Measurements from ENCODE around the gene MGAT2.
"Not testable (repeated sequence)": the region's sequence is repeated elsewhere in the genome, so short reads cannot be mapped to it uniquely, and the experiment has no call there.

MGAT2 gene

GRCh38 chr14:49589387-49589786 is 31.2 kb upstream of the MGAT2 start:
- no peak overlapping the region for H3K27ac Mint-ChIP-seq
- H3K27me3 Mint-ChIP-seq, result no peaks in the 10 kb centered on the region
- no peak overlapping the region for H3K4me3 Mint-ChIP-seq
- H3K4me1 Mint-ChIP-seq, result peaks cover 7 to 14% of the 10 kb centered on the region in 2 donors
- ATAC-seq (replicated peaks), result no peak
- peaks cover 19 to 22% of the 10 kb centered on the region in 2 donors for H3K36me3 Mint-ChIP-seq
- DNase-seq, result no peak
- H3K9me3 Mint-ChIP-seq, result no peaks in the 10 kb centered on the region

- Mint-ChIP-seq H3K4me3 (no peak overlapping the region), H3K27ac (no peak overlapping the region), H3K36me3 (no peaks in the 10 kb centered on the region), H3K9me3 (no peaks in the 10 kb centered on the region), H3K4me1 (peaks cover 15 to 40% of the 10 kb centered on the region in 2 donors), H3K27me3 (no peaks in the 10 kb centered on the region)
- no peak for DNase-seq
- no peak for ATAC-seq (replicated peaks)
Measured at GRCh38 chr14:49593016-49593415, 27.6 kb upstream of the MGAT2 start.

GRCh38 chr14:49594347-49595091 is 26.1 kb upstream of the MGAT2 start:
- H3K9me3 Mint-ChIP-seq, result no peaks in the 10 kb centered on the region
- DNase-seq (no peak), ATAC-seq (replicated peaks) (no peak)
- H3K4me3 Mint-ChIP-seq, result no peak overlapping the region
- peaks cover 15 to 42% of the 10 kb centered on the region in 2 donors for H3K4me1 Mint-ChIP-seq
- no peaks in the 10 kb centered on the region for H3K27me3 Mint-ChIP-seq
- peak overlapping the region; percentile 65 for H3K27ac Mint-ChIP-seq
- peaks cover 0 to 7% of the 10 kb centered on the region in 2 donors for H3K36me3 Mint-ChIP-seq

- peak overlapping the region; percentile 100 for H3K27ac Mint-ChIP-seq
- ATAC-seq (replicated peaks) (no peak), DNase-seq (no peak)
- no peaks in the 10 kb centered on the region for H3K27me3 Mint-ChIP-seq
- H3K36me3 Mint-ChIP-seq, result peaks cover 6 to 12% of the 10 kb centered on the region in 2 donors
- H3K4me1 Mint-ChIP-seq, result peaks cover 19 to 50% of the 10 kb centered on the region in 2 donors
- peak overlapping the region; percentile 96 to 97 for H3K4me3 Mint-ChIP-seq
- H3K9me3 Mint-ChIP-seq, result no peaks in the 10 kb centered on the region
Measured at GRCh38 chr14:49598189-49598484, 22.5 kb upstream of the MGAT2 start.

GRCh38 chr14:49598485-49599300 is 21.9 kb upstream of the MGAT2 start, which contains the start of gene LRR1:
TSS of gene LRR1 (plus strand) at chr14:49598940. CDS start at chr14:49599021, 81 bp downstream.
- Mint-ChIP-seq H3K27me3 (no peaks in the 10 kb centered on the region), H3K4me1 (peaks cover 19 to 50% of the 10 kb centered on the region in 2 donors), H3K4me3 (peak within 1 kb of the TSS; percentile 96 to 97), H3K36me3 (peaks cover 6 to 12% of the 10 kb centered on the region in 2 donors), H3K27ac (peak within 1 kb of the TSS; percentile 100), H3K9me3 (no peaks in the 10 kb centered on the region)
- DNase-seq (peak; percentile 88), ATAC-seq (replicated peaks) (peak; percentile 76 to 82)

GRCh38 chr14:49607583-49607982 is 13.0 kb upstream of the MGAT2 start:
- Mint-ChIP-seq H3K27me3 (no peaks in the 10 kb centered on the region), H3K36me3 (peaks cover 21 to 22% of the 10 kb centered on the region in 2 donors), H3K4me3 (no peak overlapping the region), H3K4me1 (peaks cover 4 to 11% of the 10 kb centered on the region in 2 donors), H3K27ac (no peak overlapping the region), H3K9me3 (no peaks in the 10 kb centered on the region)
- ATAC-seq (replicated peaks) (no peak), DNase-seq (no peak)

GRCh38 chr14:49612251-49612650 is 8.3 kb upstream of the MGAT2 start:
- DNase-seq (no peak), ATAC-seq (replicated peaks) (no peak)
- Mint-ChIP-seq H3K4me1 (peaks cover 1 to 15% of the 10 kb centered on the region in 2 donors), H3K36me3 (peaks cover 16 to 22% of the 10 kb centered on the region in 2 donors), H3K27ac (no peak overlapping the region), H3K9me3 (no peaks in the 10 kb centered on the region), H3K27me3 (no peaks in the 10 kb centered on the region), H3K4me3 (no peak overlapping the region)

- H3K27me3 Mint-ChIP-seq, result no peaks in the 10 kb centered on the region
- no peaks in the 10 kb centered on the region for H3K9me3 Mint-ChIP-seq
- no peak overlapping the region for H3K27ac Mint-ChIP-seq
- H3K4me1 Mint-ChIP-seq, result peaks cover 4 to 19% of the 10 kb centered on the region in 2 donors
- peaks cover 19 to 25% of the 10 kb centered on the region in 2 donors for H3K36me3 Mint-ChIP-seq
- DNase-seq (no peak), ATAC-seq (replicated peaks) (no peak)
- no peak overlapping the region for H3K4me3 Mint-ChIP-seq
Measured at GRCh38 chr14:49612671-49613070, 7.9 kb upstream of the MGAT2 start.

GRCh38 chr14:49614196-49614595 is 6.4 kb upstream of the MGAT2 start:
- Mint-ChIP-seq H3K4me1 (peaks cover 9 to 33% of the 10 kb centered on the region in 2 donors), H3K36me3 (peaks cover 24 to 29% of the 10 kb centered on the region in 2 donors), H3K27ac (no peak overlapping the region), H3K27me3 (no peaks in the 10 kb centered on the region), H3K4me3 (no peak overlapping the region), H3K9me3 (no peaks in the 10 kb centered on the region)
- DNase-seq (no peak), ATAC-seq (replicated peaks) (no peak)

GRCh38 chr14:49615776-49616175 is 4.8 kb upstream of the MGAT2 start:
- DNase-seq (no peak), ATAC-seq (replicated peaks) (no peak)
- Mint-ChIP-seq H3K27ac (peak overlapping the region; percentile 14), H3K4me3 (no peak overlapping the region), H3K27me3 (no peaks in the 10 kb centered on the region), H3K9me3 (no peaks in the 10 kb centered on the region), H3K4me1 (peaks cover 11 to 35% of the 10 kb centered on the region in 2 donors), H3K36me3 (peaks cover 19 to 38% of the 10 kb centered on the region in 2 donors)

- peaks cover 28 to 50% of the 10 kb centered on the region in 2 donors for H3K36me3 Mint-ChIP-seq
- H3K27ac Mint-ChIP-seq, result peak overlapping the region; percentile 20
- ATAC-seq (replicated peaks), result no peak
- no peaks in the 10 kb centered on the region for H3K9me3 Mint-ChIP-seq
- H3K4me3 Mint-ChIP-seq, result peak overlapping the region in 1 of 2 donors; percentile 3
- peaks cover 18 to 46% of the 10 kb centered on the region in 2 donors for H3K4me1 Mint-ChIP-seq
- no peaks in the 10 kb centered on the region for H3K27me3 Mint-ChIP-seq
- no peak for DNase-seq
Measured at GRCh38 chr14:49617852-49618519, 2.6 kb upstream of the MGAT2 start.

- H3K36me3 Mint-ChIP-seq, result peaks cover 29 to 48% of the 10 kb centered on the region in 2 donors
- H3K4me1 Mint-ChIP-seq, result peaks cover 20 to 48% of the 10 kb centered on the region in 2 donors
Measured at GRCh38 chr14:49619273-49619672, 1.3 kb upstream of the MGAT2 start.

GRCh38 chr14:49619730-49620129 is 869 bp upstream of the MGAT2 start:
- H3K36me3 Mint-ChIP-seq, result peaks cover 31 to 49% of the 10 kb centered on the region in 2 donors
- H3K4me3 Mint-ChIP-seq, result peak overlapping the region; percentile 93 to 96
- peak overlapping the region; percentile 98 for H3K27ac Mint-ChIP-seq
- H3K9me3 Mint-ChIP-seq, result no peaks in the 10 kb centered on the region
- no peak for ATAC-seq (replicated peaks)
- H3K27me3 Mint-ChIP-seq, result no peaks in the 10 kb centered on the region
- H3K4me1 Mint-ChIP-seq, result peaks cover 20 to 49% of the 10 kb centered on the region in 2 donors
- no peak for DNase-seq

More at GRCh38 chr14:49619273-49619672, 1.3 kb upstream of the MGAT2 start:
- not testable (repeated sequence) for H3K27me3 Mint-ChIP-seq; ATAC-seq (replicated peaks); DNase-seq; H3K9me3 Mint-ChIP-seq
- Mint-ChIP-seq H3K27ac (peak overlapping the region; percentile 98), H3K4me3 (peak overlapping the region; percentile 93 to 96)
